Measurements from ENCODE around the gene TET2. TPM values are rescaled to one million over a fixed set of nuclear protein-coding genes. Genes with fewer than 3 reads are reported as not detected.

TET2 gene
- total RNA-seq, 1 experiment from 2014 or later: 7.0 TPM

GRCh38 chr4:105145156-105145902, 1.3 kb upstream of the TET2 start:
- intact Hi-C loops (cut with micrococcal nuclease; ENCODE audit: unreplicated experiment): no loop called here
- Histone ChIP-seq H3K4me3 (ENCODE audit: low read depth in 2 of 2, low read length in 2 of 2) (peak overlapping the region; percentile 85 to 93), H3K4me1 (ENCODE audit: control insufficient read depth, insufficient read depth, low read length) (no peaks in the 10 kb centered on the region), H3K9me3 (ENCODE audit: control insufficient read depth, insufficient read depth, low read depth, low read length) (no peaks in the 10 kb centered on the region), H3K36me3 (ENCODE audit: control insufficient read depth, insufficient read depth, low read length) (peaks cover 8% of the 10 kb centered on the region; the same call in 1 of the 2 replicates), H3K27ac (ENCODE audit: low read length) (no peak overlapping the region; the same call in 1 of the 2 replicates), H3K27me3 (ENCODE audit: control insufficient read depth, insufficient read depth, low read length) (no peaks in the 10 kb centered on the region)
- POLR2A ChIA-PET: no interaction called here
- DNase-seq (ENCODE audit: low read depth, low spot score): no peak
- BruUV-seq (replicated peaks): no TSS peak
- TF ChIP-seq SIN3A (IDR thresholded peaks at IDR 0.05; ENCODE audit: borderline replicate concordance, insufficient read depth, low read depth, low read length) (no peak), POLR2AphosphoS5 (IDR thresholded peaks at IDR 0.05; ENCODE audit: low read depth, low read length) (no peak), TCF7L2 (IDR thresholded peaks at IDR 0.05; ENCODE audit: low read depth, low read length) (no peak), REST (IDR thresholded peaks at IDR 0.05; ENCODE audit: insufficient read depth in 1 of 2, low read depth in 2 of 2, low read length in 1 of 2) (no peak), CTCF (IDR thresholded peaks at IDR 0.05) (no peak)
- no peak for ATAC-seq
- in situ Hi-C loops (cut with HindIII; ENCODE audit: low pct_unique_long_range_greater_than_20kb, low sequenced_read_pairs): no loop called here
- CTCF ChIA-PET: no interaction called here

- no peaks in the 10 kb centered on the region for H3K4me1 ChIP-seq (ENCODE audit: control insufficient read depth, insufficient read depth, low read length)
- no peak for DNase-seq (ENCODE audit: low read depth, low spot score)
- ChIA-PET POLR2A (no interaction called here), CTCF (no interaction called here)
- H3K27me3 ChIP-seq (ENCODE audit: control insufficient read depth, insufficient read depth, low read length): no peaks in the 10 kb centered on the region
- H3K27ac ChIP-seq (ENCODE audit: low read length): peak overlapping the region; percentile 23
- H3K9me3 ChIP-seq (ENCODE audit: control insufficient read depth, insufficient read depth, low read depth, low read length): no peaks in the 10 kb centered on the region
- peak; percentile 40; the same call in 1 of the 2 replicates for ATAC-seq
- H3K36me3 ChIP-seq (ENCODE audit: control insufficient read depth, insufficient read depth, low read length): peaks cover 8% of the 10 kb centered on the region; the same call in 1 of the 2 replicates
- TF ChIP-seq POLR2AphosphoS5 (IDR thresholded peaks at IDR 0.05; ENCODE audit: low read depth, low read length) (no peak), TCF7L2 (IDR thresholded peaks at IDR 0.05; ENCODE audit: low read depth, low read length) (no peak), REST (IDR thresholded peaks at IDR 0.05; ENCODE audit: insufficient read depth in 1 of 2, low read depth in 2 of 2, low read length in 1 of 2) (no peak)
- in situ Hi-C loops (cut with HindIII; ENCODE audit: low pct_unique_long_range_greater_than_20kb, low sequenced_read_pairs): no loop called here
- intact Hi-C loops (cut with micrococcal nuclease; ENCODE audit: unreplicated experiment): loop anchor here (2.0 kb wide), 1 partner anchor 327 kb away; no protein-coding TSS in a partner anchor
- peak overlapping the region; percentile 85 to 93 for H3K4me3 ChIP-seq (ENCODE audit: low read depth in 2 of 2, low read length in 2 of 2)
- BruUV-seq (replicated peaks): no TSS peak
Measured at GRCh38 chr4:105145903-105146275, 787 bp upstream of the TET2 start.

Measured in Panc1 (cell line).